SK-N-SH treated with all-trans-retinoic acid at 6 μM for 48 hours (cell line): Measurements from ENCODE around the gene CALHM6.

Experiments
- ARNTL ChIP-seq: fragments of 450-650 bp; formaldehyde crosslinking; IDR thresholded peaks from 2 replicates; pipeline ENCODE4 v1.5.0; 2020; ENCODE audit warnings: low read depth, mild to moderate bottlenecking, moderate library complexity, borderline replicate concordance
- CSRNP3 ChIP-seq: fragments of 250-450 bp; sonication (Bioruptor Pico); IDR thresholded peaks from 2 replicates; pipeline ENCODE4 v1.5.1; 2021; ENCODE audit warnings: mild to moderate bottlenecking, moderate library complexity
- GLIS3 ChIP-seq: fragments of 250-450 bp; sonication (Bioruptor Pico); IDR thresholded peaks from 2 replicates; pipeline ENCODE4 v1.5.0; 2020; ENCODE audit warnings: mild to moderate bottlenecking, moderate library complexity
- ISL1 ChIP-seq: fragments of 250-450 bp; sonication (Bioruptor Pico); IDR thresholded peaks from 2 replicates; pipeline ENCODE4 v2.1.2; 2022; ENCODE audit warnings: mild to moderate bottlenecking, moderate library complexity
- OSR1 ChIP-seq: fragments of 250-450 bp; sonication (Bioruptor Pico); IDR thresholded peaks from 2 replicates; pipeline ENCODE4 v1.8.0; 2022; ENCODE audit warnings: moderate library complexity, mild to moderate bottlenecking, inconsistent platforms
- PATZ1 ChIP-seq: fragments of 250-450 bp; sonication (Bioruptor Pico); IDR thresholded peaks from 2 replicates; pipeline ENCODE4 v1.8.0; 2020; ENCODE audit warnings: mild to moderate bottlenecking, moderate library complexity, borderline replicate concordance
- RARB ChIP-seq: fragments of 250-450 bp; sonication (Bioruptor Pico); IDR thresholded peaks from 2 replicates; pipeline ENCODE4 v1.8.0; 2021; ENCODE audit warnings: mild to moderate bottlenecking, moderate library complexity
- ZC3H10 ChIP-seq: fragments of 250-450 bp; sonication (Bioruptor Pico); IDR thresholded peaks from 2 replicates; pipeline ENCODE4 v1.5.1; 2021; ENCODE audit warnings: mild to moderate bottlenecking, moderate library complexity
- ZFP3 ChIP-seq: fragments of 250-450 bp; sonication (Bioruptor Pico); IDR thresholded peaks from 2 replicates; pipeline ENCODE4 v1.5.0; 2020; ENCODE audit warnings: mild to moderate bottlenecking, moderate library complexity
- ZFP30 ChIP-seq: fragments of 450-650 bp; formaldehyde crosslinking; IDR thresholded peaks from 2 replicates; pipeline ENCODE4 v1.5.0; 2022; ENCODE audit warnings: mild to moderate bottlenecking, moderate library complexity
- TF ChIP-seq, protein P1 (sequence below): fragments of 250-450 bp; sonication (Bioruptor Pico); IDR thresholded peaks from 2 replicates; pipeline ENCODE4 v1.8.0; 2021; ENCODE audit warnings: low read depth, mild to moderate bottlenecking, moderate library complexity, borderline replicate concordance
- TF ChIP-seq, protein P2 (sequence below): fragments of 250-450 bp; sonication (Bioruptor Pico); IDR thresholded peaks from 2 replicates; pipeline ENCODE4 v1.5.1; 2020; ENCODE audit warnings: low read depth, mild to moderate bottlenecking, moderate library complexity

DNA sequence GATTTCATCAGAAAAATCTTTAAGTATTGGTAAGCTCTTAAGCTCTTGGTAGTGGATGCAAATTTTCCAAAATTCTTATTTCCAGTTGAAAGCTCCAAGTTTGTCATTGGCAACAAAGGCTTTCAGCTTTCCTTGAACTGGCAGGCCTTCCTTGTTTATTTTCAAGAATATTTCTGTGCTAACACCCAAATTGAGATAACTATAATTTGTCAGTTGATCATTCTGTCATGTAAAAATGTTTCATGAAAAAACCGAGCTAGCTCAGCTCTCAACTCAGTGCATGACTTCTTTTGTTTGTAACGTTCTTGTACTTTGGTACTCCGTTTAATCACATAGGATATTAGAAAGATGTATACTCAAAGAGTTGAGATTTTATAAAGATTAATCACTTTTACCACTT lies 38.9 kb upstream of the CALHM6 start:
- TF ChIP-seq, protein P1, sequence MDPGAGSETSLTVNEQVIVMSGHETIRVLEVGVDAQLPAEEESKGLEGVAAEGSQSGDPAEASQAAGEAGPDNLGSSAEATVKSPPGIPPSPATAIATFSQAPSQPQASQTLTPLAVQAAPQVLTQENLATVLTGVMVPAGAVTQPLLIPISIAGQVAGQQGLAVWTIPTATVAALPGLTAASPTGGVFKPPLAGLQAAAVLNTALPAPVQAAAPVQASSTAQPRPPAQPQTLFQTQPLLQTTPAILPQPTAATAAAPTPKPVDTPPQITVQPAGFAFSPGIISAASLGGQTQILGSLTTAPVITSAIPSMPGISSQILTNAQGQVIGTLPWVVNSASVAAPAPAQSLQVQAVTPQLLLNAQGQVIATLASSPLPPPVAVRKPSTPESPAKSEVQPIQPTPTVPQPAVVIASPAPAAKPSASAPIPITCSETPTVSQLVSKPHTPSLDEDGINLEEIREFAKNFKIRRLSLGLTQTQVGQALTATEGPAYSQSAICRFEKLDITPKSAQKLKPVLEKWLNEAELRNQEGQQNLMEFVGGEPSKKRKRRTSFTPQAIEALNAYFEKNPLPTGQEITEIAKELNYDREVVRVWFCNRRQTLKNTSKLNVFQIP (CRISPR knock-in tag): no peak
- TF ChIP-seq, protein P2, sequence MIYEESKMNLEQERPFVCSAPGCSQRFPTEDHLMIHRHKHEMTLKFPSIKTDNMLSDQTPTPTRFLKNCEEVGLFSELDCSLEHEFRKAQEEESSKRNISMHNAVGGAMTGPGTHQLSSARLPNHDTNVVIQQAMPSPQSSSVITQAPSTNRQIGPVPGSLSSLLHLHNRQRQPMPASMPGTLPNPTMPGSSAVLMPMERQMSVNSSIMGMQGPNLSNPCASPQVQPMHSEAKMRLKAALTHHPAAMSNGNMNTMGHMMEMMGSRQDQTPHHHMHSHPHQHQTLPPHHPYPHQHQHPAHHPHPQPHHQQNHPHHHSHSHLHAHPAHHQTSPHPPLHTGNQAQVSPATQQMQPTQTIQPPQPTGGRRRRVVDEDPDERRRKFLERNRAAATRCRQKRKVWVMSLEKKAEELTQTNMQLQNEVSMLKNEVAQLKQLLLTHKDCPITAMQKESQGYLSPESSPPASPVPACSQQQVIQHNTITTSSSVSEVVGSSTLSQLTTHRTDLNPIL (CRISPR knock-in tag): no peak
- no peak for TF ChIP-seq RARB (CRISPR knock-in tag)
- no peak for TF ChIP-seq ARNTL
- no peak for TF ChIP-seq ISL1 (CRISPR knock-in tag)
- no peak for TF ChIP-seq PATZ1 (CRISPR knock-in tag)
- no peak for TF ChIP-seq OSR1
- no peak for TF ChIP-seq ZFP3 (CRISPR knock-in tag)
- no peak for TF ChIP-seq CSRNP3 (CRISPR knock-in tag)
- TF ChIP-seq GLIS3 (CRISPR knock-in tag): no peak
- no peak for TF ChIP-seq ZFP30
- TF ChIP-seq ZC3H10: no peak
